Psoas muscle (tissue), 8 donors: ENCODE data around the gene VAV2. TPM values are rescaled to one million over a fixed set of nuclear protein-coding genes. Genes with fewer than 3 reads are reported as not detected.

Experiments
- ATAC-seq, 4 donors: fragments of 200-7000 bp; cut with Tn5 transposase; one replicate each; pipeline ENCODE4 v1.9.1; 2020; ENCODE audit warnings: moderate library complexity in 3 of 4, mild to moderate bottlenecking in 2 of 4
- DNase-seq, 2 donors: peaks; one replicate each; pipeline ENCODE4 v3.0.0-alpha.2; 2020
- H3K27ac ChIP-seq: fragments of 200-600 bp; one replicate; pipeline ENCODE4 v1.8.0; 2022
- H3K27me3 ChIP-seq, 3 donors: fragments of 200-600 bp in 1 of 3; one replicate each; pipeline versions ENCODE4 v1.6.1 to v1.8.0; 2013 to 2022; ENCODE audit warnings: low read length in 2 of 3, mild to moderate bottlenecking in 2 of 3, moderate library complexity in 1 of 3; ENCODE audit not compliant: insufficient read depth in 3 of 3
- H3K36me3 ChIP-seq, 2 donors: fragments of 200-600 bp in 1 of 2; one replicate each; pipeline versions ENCODE4 v1.6.1 to v1.8.0; 2013 to 2022; ENCODE audit warnings: low read depth in 1 of 2, mild to moderate bottlenecking in 1 of 2, moderate library complexity in 1 of 2; ENCODE audit not compliant: insufficient read depth in 1 of 2
- H3K4me1 ChIP-seq: fragments of 200-600 bp; one replicate; pipeline ENCODE4 v1.8.0; 2022
- H3K4me3 ChIP-seq: fragments of 200-600 bp; one replicate; pipeline ENCODE4 v1.8.0; 2022; ENCODE audit warnings: mild to moderate bottlenecking
- H3K9me3 ChIP-seq: fragments of 200-600 bp; one replicate; pipeline ENCODE4 v1.8.0; 2022
- WGBS, 3 donors: extraction: QIAGEN DNeasy Blood & Tissue Kit; methylation state at CpG; one replicate each; pipeline versions ENCODE4 v1.1.6 to v1.1.7; 2013; 5-methylcytosine and 5-hydroxymethylcytosine counted together
- intact Hi-C, 2 donors: fragments of 100-400 bp; cut with DNase I; formaldehyde crosslinking; loops; one replicate each; pipeline versions ENCODE4 v1.11.0 to v1.14.2; 2022
- polyA plus RNA-seq, 3 donors: library from polyadenylated mRNA; stranded (reverse); fragments of 200-250 nt; gene quantifications; one replicate each; pipeline ENCODE4 v1.2.3, GENCODE V29; 2013
- total RNA-seq, 4 donors: library from RNA; stranded (reverse); fragmentation: NEBNext Ultra II Directional in 2 of 4; extraction: Animal tissue kit (Norgen Biotek cat#: 25700) in 2 of 4; gene quantifications; one replicate each; pipeline versions ENCODE4 v1.2.1 to v1.2.4, GENCODE V29; 2021 to 2023
- TF ChIP-seq, protein P1 (sequence below): fragments of 200-600 bp; IDR thresholded peaks from one replicate; pipeline ENCODE4 v1.8.0; 2022; ENCODE audit warnings: antibody characterized with exemption
- donor health status: healthy with polysubstance abuse.
- donor health status: DM: no; HTN: no; CAD: no; lungs with moderate emphysema.
- donor health status: Bipolar disorder and iron deficiency.
- donor health status: healthy.
- donor health status: DM: yes; HTN: yes; CAD: no.
- donor health status: DM: no; HTN: no; CAD: no.
- donor health status: DM: no; HTN: no; CAD: no.
- donor health status: DM: yes; HTN: yes; CAD: no.

The VAV2 gene
- total and polyA plus RNA-seq, 7 donors = 0.70 to 2.9 (median 1.4) TPM

DNA sequence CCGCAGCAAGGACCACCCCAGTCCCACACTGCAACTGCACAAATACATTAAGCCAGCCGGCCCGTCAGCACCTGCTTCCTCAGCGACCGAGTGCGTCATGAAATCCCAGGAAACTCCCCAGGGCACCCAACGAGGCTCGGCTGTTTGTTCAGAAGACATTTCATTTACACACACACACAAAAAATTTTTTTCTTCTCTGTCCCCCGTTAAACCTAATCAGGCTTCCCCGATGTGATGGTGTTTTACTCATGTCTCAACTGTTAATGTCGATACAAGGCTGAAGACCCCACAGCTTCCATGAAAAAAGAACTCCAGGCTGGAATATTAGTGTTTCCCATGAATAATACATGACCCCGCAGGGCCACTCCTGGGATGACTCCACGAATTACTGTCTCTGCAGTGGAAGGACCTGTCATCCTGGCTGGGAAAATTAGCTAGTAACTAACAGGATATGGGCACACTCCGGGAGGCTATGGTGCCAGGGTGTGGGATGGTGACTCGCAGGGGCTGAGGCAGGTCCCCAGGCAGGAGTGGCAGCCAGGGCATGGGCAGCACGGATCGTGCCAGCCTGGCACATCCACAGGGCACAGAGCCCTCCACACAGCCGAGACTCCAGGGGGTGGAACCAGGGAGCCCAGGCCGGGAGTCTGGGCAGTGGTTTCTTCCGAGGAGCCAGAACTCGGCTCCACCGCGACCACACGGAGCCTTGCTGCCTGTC lies 102.4 kb downstream of the VAV2 start:
- TF ChIP-seq, protein P1, sequence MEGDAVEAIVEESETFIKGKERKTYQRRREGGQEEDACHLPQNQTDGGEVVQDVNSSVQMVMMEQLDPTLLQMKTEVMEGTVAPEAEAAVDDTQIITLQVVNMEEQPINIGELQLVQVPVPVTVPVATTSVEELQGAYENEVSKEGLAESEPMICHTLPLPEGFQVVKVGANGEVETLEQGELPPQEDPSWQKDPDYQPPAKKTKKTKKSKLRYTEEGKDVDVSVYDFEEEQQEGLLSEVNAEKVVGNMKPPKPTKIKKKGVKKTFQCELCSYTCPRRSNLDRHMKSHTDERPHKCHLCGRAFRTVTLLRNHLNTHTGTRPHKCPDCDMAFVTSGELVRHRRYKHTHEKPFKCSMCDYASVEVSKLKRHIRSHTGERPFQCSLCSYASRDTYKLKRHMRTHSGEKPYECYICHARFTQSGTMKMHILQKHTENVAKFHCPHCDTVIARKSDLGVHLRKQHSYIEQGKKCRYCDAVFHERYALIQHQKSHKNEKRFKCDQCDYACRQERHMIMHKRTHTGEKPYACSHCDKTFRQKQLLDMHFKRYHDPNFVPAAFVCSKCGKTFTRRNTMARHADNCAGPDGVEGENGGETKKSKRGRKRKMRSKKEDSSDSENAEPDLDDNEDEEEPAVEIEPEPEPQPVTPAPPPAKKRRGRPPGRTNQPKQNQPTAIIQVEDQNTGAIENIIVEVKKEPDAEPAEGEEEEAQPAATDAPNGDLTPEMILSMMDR = no peak
- H3K27me3 ChIP-seq = peaks cover 0 to 7% (median 0%) of the 10 kb centered on the region in 3 donors
- H3K36me3 ChIP-seq = no peaks in the 10 kb centered on the region
- no peak overlapping the region for H3K4me3 ChIP-seq
- no peaks in the 10 kb centered on the region for H3K4me1 ChIP-seq
- no peaks in the 10 kb centered on the region for H3K9me3 ChIP-seq
- DNase-seq = no peak
- H3K27ac ChIP-seq = no peak overlapping the region
- WGBS, 3 donors = 40 to 62% (median 51%) methylated on average over 24 of the region's 24 CpGs
- intact Hi-C loops = no loop called here
- no peak for ATAC-seq

DNA sequence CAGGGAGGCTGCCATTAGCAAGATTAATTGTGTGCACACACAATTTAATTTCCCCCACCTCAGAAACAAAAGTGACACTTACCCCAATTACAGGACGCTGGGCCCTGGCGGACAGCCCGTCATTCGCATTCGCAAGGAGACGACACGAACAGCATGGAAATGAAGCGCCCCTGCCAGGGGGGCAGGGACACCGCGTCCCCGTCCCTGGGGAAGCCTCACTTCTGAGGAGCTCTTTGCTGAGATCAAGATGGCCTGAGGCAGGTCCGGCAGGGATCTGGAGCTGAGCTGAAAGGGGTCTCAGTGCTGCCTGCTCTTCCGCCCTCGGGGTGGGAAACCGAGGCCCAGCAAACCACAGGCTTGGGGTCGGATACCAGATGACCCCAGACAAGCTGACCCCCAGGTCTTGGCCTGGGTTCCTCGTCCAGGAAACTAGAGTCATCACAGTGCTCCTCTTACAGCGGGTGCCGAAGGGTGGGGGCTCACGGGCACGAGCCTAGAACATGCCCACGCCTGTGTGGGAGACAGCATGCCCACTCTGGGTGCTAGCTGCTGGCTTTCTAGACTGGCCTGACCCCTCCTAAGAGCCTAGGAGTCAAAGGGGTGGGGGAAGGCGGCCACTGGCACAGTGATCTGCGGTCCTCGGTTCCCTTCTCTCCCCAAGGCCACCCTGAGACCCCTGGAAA lies 103.2 kb downstream of the VAV2 start:
- Histone ChIP-seq H3K9me3 (no peaks in the 10 kb centered on the region), H3K4me3 (no peak overlapping the region), H3K27me3 (peaks cover 0 to 7% (median 3%) of the 10 kb centered on the region in 3 donors), H3K27ac (no peak overlapping the region), H3K36me3 (no peaks in the 10 kb centered on the region), H3K4me1 (no peaks in the 10 kb centered on the region)
- intact Hi-C loops = no loop called here
- 86 to 90% (median 90%) methylated on average over 25 of the region's 25 CpGs for WGBS, 3 donors
- TF ChIP-seq, protein P1 = no peak
- ATAC-seq (no peak), DNase-seq (no peak)

DNA sequence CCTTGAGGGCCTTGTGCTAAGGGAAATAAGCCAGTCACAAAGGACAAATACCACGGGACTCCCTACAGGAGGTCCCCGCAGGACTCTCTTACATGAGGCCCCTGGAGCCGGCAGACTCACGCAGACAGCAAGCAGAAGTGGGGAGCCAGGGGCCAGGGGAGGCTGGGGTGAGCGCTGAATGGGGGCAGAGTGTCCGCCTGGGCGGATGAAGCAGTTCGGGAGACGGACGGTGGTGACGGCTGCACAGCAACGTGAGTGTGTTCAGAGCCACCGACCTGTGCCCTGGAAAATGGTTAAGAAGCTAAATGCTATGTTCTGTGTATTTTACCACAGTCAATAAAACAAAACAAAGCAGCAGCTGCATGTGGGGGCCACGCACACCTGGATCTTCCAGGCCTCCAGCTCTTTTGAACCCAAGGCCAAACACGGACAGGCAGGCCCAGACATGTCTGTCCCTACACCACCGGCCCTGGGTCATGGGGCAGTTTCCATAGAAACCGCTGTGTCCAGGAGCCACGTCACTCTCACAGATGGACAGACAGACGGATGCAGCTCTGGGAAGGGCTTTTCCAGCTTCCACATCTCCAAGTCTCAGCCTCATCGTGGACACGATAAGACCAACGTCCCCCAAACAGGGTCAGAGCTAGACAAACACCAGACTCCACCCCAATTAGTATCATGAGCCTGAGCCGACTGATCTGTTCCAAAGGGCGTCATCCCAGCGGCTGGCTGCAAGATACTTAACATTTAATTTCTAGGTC lies 103.9 kb downstream of the VAV2 start:
- no peak overlapping the region for H3K27ac ChIP-seq
- 82 to 86% (median 85%) methylated on average over 25 of the region's 25 CpGs for WGBS, 3 donors
- no peaks in the 10 kb centered on the region for H3K4me1 ChIP-seq
- ATAC-seq (no peak), DNase-seq (no peak)
- no peaks in the 10 kb centered on the region for H3K9me3 ChIP-seq
- no peaks in the 10 kb centered on the region for H3K36me3 ChIP-seq
- intact Hi-C loops = no loop called here
- H3K27me3 ChIP-seq = peaks cover 0 to 7% (median 6%) of the 10 kb centered on the region in 3 donors
- no peak overlapping the region for H3K4me3 ChIP-seq
- TF ChIP-seq, protein P1 = no peak

DNA sequence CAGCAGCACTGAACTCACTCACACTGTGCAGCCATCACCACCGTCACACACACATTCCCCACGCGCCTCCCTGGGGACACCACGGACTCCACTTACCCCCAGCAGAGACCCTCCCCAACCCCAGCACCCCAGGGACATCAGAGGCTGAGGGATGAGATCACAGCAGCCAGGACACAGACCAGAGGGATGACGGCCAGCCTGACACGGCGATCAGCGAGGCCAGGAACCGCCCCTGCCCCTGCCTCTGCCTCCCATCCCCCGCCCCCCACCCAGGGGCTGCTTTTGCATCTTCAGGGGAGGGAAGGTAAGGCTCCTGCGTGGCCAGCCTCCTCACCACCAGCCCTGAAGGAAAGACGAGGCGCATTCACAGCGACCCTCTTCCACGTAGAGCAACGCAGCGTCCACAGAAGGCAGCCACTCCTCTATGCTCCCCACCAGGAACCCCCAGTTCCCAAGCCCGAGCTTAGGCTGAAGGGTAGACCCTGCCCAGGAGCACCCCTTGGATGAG lies 104.5 kb downstream of the VAV2 start:
- H3K27ac ChIP-seq = no peak overlapping the region
- peaks cover 0 to 10% (median 9%) of the 10 kb centered on the region in 3 donors for H3K27me3 ChIP-seq
- TF ChIP-seq, protein P1 = no peak
- H3K4me1 ChIP-seq = no peaks in the 10 kb centered on the region
- H3K9me3 ChIP-seq = no peaks in the 10 kb centered on the region
- 83 to 85% (median 85%) methylated on average over 16 to 18 of the region's 18 CpGs for WGBS, 3 donors
- H3K36me3 ChIP-seq = no peaks in the 10 kb centered on the region
- intact Hi-C loops = no loop called here
- no peak overlapping the region for H3K4me3 ChIP-seq
- DNase-seq = no peak
- ATAC-seq = no peak
